BJ (cell line): ENCODE data around the gene VIPR1. TPM values are rescaled to one million over a fixed set of nuclear protein-coding genes. Genes with fewer than 3 reads are reported as not detected.

Source experiments
- CTCF ChIA-PET: fragments of 350-600 bp; formaldehyde crosslinking; extraction: SDS; loops from one replicate; lab custom pipeline; 2021; ENCODE audit warnings: antibody characterized with exemption, inconsistent platforms; lab: Yijun Ruan, JAX
- POLR2A ChIA-PET: fragments of 300-600 bp; sonication (Branson Sonifier 250); formaldehyde crosslinking; extraction: SDS; loops from one replicate; lab custom pipeline; 2021; ENCODE audit warnings: antibody characterized with exemption; lab: Charles Lee
- DNase-seq: peaks from one replicate; pipeline ENCODE4 v3.0.0-alpha.2; 2011; ENCODE audit warnings: low read depth
- H3K27me3 ChIP-seq: 2 replicates; pipeline ENCODE4 v1.6.0; 2011; ENCODE audit warnings: low read length; ENCODE audit not compliant: control insufficient read depth, insufficient read depth
- H3K36me3 ChIP-seq: 2 replicates; pipeline ENCODE4 v1.5.1; 2011; ENCODE audit warnings: low read length; ENCODE audit not compliant: control insufficient read depth, insufficient read depth
- H3K4me3 ChIP-seq: 2 replicates; pipeline ENCODE4 v1.5.1; 2011; ENCODE audit warnings: low read depth, mild to moderate bottlenecking, control low read depth, low read length
- polyA plus RNA-seq: library from polyadenylated mRNA; depleted of rRNA; stranded (reverse); fragments of >200 nt; gene quantifications from 2 replicates; pipeline ENCODE4 v1.2.3, GENCODE V29; 2011
- TF ChIP-seq, protein P1 (sequence below): IDR thresholded peaks from 2 replicates; pipeline ENCODE4 v1.5.1; 2011; ENCODE audit warnings: low read depth, mild to moderate bottlenecking, control low read depth, inconsistent platforms, low read length, moderate library complexity; ENCODE audit not compliant: insufficient read depth

Gene VIPR1
- polyA plus RNA-seq, 1 experiment: not detected

DNA sequence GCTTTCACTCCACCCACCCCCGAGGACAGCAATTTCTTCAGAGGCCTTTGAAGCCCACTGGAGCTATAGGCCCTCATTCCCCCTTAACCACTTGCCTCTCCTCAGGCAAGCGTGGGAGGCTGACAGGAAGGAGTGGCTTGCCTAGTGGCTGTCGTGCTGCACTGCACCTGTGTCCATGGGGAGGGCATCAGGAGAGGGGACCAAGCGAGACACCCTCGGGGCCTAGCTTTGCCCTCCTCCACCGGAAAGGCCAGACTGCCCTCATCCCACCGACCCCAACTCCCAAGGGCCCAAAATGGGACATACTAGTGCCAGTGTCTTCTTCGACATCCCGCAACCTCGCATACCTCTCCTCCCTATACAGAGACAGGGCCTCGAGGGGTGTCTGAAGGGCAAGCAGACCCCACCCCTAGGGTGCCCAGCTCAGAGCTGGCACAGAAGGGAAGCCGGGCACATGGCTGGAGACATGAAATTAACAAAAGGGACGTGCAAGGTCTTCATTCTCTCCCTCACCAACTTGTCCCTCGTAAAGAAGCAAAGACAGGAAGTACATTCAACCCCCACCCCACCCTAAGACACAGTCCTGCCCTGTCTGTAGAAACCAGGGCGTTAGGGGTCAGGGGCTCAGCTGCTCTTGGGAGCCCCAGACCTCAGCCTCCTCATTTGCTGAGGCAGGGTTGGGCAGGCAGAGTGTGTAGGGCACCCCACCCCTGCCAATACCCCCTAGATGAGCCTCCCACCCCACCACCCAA lies 24.3 kb downstream of the VIPR1 start:
- ChIA-PET CTCF (interaction anchor here (0.8 to 1.1 kb wide), 3 partner anchors 13 to 360 kb away, joined by 3 to 5 read pairs (median 3); no protein-coding TSS in a partner anchor), POLR2A (no interaction called here)
- TF ChIP-seq, protein P1, sequence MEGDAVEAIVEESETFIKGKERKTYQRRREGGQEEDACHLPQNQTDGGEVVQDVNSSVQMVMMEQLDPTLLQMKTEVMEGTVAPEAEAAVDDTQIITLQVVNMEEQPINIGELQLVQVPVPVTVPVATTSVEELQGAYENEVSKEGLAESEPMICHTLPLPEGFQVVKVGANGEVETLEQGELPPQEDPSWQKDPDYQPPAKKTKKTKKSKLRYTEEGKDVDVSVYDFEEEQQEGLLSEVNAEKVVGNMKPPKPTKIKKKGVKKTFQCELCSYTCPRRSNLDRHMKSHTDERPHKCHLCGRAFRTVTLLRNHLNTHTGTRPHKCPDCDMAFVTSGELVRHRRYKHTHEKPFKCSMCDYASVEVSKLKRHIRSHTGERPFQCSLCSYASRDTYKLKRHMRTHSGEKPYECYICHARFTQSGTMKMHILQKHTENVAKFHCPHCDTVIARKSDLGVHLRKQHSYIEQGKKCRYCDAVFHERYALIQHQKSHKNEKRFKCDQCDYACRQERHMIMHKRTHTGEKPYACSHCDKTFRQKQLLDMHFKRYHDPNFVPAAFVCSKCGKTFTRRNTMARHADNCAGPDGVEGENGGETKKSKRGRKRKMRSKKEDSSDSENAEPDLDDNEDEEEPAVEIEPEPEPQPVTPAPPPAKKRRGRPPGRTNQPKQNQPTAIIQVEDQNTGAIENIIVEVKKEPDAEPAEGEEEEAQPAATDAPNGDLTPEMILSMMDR: no peak
- H3K36me3 ChIP-seq: no peaks in the 10 kb centered on the region
- H3K4me3 ChIP-seq: no peak overlapping the region
- H3K27me3 ChIP-seq: peaks cover 4% of the 10 kb centered on the region; the same call in 1 of the 2 replicates
- DNase-seq: no peak

DNA sequence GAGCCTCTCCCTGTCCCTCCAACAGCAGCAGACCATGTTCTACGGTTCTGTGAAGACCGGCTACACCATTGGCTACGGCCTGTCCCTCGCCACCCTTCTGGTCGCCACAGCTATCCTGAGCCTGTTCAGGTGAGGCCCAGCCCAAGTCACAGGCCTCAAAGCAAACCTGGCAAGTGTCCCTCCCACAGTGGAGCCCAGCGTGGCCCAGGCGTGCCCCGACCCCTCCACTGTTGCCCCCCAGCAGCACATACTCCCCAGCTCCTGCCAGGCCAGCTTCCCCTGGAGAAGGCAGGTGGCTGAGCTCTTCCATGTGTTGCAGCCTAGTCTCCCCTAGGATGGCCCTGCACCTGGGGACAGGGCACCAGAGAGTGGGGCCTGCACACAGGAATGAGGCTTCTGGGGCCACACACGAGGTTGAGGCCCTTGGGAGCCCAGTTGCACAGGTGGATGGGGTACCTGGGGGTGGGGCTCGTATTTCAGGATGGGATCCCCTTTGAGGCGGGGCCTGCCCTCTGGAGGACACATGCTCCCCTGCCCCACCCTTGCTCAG lies 25.0 kb downstream of the VIPR1 start:
- ChIA-PET CTCF (interaction anchor here (0.8 to 1.1 kb wide), 2 partner anchors 19 to 360 kb away, joined by 3 to 5 read pairs; no protein-coding TSS in a partner anchor), POLR2A (no interaction called here)
- TF ChIP-seq, protein P1: no peak
- DNase-seq: no peak
- Histone ChIP-seq H3K27me3 (peaks cover 4% of the 10 kb centered on the region; the same call in 1 of the 2 replicates), H3K36me3 (no peaks in the 10 kb centered on the region), H3K4me3 (no peak overlapping the region)

DNA sequence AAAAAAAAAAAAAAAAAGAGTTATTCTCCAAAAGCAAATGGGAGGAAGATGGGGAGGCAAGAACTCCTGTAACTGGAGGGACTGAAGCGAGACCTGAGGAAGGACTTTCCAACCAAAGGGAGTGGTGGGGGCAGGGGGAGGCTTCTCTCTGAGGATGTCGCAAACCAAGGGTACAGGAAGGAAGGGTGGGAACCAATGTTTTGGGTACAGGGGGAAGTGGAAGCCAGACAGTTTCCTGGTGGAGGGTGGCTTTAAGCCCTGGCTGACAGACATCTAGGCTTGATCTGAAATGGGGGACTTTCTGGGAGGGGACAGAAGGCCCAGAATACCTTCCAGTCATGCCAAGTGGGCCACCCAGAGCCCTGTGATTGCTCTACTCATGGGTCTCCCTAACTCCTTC lies 27.0 kb downstream of the VIPR1 start:
- no peaks in the 10 kb centered on the region for H3K36me3 ChIP-seq
- ChIA-PET CTCF (interaction anchor here (1.0 kb wide), 1 partner anchor 18 kb away, joined by 3 read pairs; no protein-coding TSS in a partner anchor), POLR2A (no interaction called here)
- TF ChIP-seq, protein P1: no peak
- H3K4me3 ChIP-seq: no peak overlapping the region
- no peak for DNase-seq
- H3K27me3 ChIP-seq: peaks cover 8% of the 10 kb centered on the region

DNA sequence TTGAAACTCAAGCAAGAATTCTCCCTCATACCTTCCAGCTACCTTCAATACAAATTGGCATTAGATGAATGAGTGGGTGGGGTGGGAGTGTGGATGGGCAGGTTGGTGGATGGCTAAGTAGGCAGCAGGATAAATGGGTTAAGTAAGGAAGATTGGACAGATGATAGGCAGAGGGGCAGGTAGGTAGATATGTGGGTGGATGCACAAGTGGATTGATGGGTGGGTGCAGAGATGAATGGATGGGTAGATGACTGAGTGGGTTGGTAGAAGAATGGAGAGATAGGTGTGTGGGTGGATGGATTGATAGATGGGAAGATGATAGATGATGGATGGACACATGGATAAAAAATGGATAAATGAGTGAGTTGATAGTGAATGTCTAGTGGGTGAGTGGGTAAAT lies 27.6 kb downstream of the VIPR1 start:
- Histone ChIP-seq H3K27me3 (peaks cover 8% of the 10 kb centered on the region), H3K4me3 (no peak overlapping the region), H3K36me3 (no peaks in the 10 kb centered on the region)
- POLR2A ChIA-PET: no interaction called here
- TF ChIP-seq, protein P1: no peak
- CTCF ChIA-PET: no interaction called here
- DNase-seq: no peak

DNA sequence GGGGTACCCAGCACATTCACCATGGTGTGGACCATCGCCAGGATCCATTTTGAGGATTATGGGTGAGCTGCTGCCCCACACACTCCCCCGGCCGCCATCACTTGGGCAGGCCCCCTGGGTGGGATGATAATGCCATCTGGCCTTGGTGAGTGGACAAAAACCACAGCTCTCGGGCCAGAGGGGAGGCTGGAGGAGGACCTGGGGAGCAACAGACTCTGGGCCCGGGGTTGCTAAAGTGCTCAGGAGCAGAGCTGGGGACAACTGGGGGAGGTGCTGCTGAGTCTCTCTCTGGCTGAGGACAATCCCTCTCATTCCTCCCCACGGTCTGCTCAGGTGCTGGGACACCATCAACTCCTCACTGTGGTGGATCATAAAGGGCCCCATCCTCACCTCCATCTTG lies 29.0 kb downstream of the VIPR1 start:
- no peak for DNase-seq
- CTCF ChIA-PET: interaction anchor here (0.5 to 1.7 kb wide), 4 partner anchors 8 to 30 kb away, joined by 3 to 7 read pairs (median 4); no protein-coding TSS in a partner anchor
- TF ChIP-seq, protein P1: no peak
- POLR2A ChIA-PET: no interaction called here
- Histone ChIP-seq H3K27me3 (peaks cover 8% of the 10 kb centered on the region), H3K36me3 (no peaks in the 10 kb centered on the region), H3K4me3 (no peak overlapping the region)
